GM18520 (cell line): ENCODE results near the gene ADCY7.

Experiments used
- ATAC-seq: cut with Tn5 transposase; IDR thresholded peaks from one replicate; pipeline ENCODE4 v1.9.1; 2021; ENCODE audit not compliant: unreplicated experiment

ADCY7 gene

DNA sequence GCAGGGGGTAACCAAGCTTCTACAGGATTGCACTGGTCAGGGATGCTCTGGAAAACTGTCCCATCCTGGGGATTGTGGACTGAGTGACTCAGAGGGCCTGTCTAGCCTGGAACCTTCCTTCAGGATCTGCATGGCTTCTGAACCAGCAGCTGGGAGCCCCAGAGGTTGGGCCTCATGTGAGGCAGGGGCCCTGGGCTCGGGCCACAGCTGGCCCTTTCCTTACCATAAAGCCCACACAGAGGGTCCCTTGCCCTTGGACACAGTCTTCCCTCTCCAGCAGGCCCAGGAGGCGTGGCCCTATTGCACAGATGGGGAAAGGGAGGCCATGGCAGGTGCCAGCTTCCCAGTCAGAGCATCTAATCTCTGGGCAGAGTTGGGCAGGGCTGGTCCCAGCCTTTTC lies 30.5 kb downstream of the ADCY7 start:
- ATAC-seq: no peak

DNA sequence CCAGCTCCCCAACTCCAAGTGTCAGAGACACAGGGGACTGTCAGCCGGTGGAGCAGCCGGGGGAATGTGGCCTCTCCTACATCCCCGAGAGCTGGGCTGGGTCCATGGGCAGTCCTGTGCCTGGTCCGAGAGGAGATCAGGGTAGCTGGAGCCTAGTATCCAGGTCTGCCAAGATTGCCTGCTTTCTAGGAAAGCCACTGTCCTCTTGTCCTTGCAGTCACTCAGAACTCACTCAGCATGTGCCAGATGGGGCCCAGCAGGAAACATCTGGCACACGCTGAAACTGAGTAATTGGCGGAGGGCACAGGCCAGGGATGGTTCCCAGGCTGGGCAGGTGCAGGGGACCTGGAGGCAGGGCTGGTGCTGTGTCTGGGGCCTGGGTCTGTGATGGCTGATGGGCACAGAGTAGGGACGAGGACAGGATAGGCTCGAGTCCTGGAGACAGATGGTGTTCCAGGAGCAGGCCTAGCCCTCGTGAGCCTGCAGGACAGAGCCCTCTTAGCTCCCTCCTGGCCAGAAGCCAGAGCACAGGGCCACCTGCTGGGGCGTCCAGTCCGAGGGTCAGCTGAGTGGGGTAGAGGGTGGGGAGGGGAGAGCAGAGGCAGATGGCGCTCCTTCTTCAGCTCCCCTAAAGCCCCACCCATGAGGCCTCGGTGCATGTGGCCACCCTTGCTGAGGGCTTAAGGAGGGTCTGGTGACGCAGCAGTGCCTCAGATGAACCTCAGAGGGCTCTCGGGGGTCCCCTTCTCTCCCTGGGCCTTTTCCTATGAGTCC lies 31.1 kb downstream of the ADCY7 start:
- ATAC-seq: no peak

DNA sequence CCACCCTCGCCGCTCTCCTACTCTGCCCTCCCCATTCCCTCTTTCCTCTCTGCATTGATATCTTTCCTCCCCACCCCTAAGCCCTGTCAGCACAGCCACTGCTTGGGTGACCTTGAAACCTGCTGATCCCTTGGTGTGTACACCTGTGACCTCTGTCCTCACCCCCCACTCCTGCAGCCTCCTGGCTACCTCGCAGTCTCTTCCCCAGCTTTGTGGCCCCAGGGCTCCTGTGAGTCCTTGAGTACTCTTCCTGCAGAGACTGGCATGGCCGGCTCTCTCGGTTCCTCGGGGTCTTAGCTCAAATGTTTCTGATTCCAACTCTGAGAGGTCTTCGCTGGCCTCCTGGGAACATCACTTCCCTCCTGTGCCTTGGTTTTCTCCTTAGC lies 31.7 kb downstream of the ADCY7 start:
- no peak for ATAC-seq

DNA sequence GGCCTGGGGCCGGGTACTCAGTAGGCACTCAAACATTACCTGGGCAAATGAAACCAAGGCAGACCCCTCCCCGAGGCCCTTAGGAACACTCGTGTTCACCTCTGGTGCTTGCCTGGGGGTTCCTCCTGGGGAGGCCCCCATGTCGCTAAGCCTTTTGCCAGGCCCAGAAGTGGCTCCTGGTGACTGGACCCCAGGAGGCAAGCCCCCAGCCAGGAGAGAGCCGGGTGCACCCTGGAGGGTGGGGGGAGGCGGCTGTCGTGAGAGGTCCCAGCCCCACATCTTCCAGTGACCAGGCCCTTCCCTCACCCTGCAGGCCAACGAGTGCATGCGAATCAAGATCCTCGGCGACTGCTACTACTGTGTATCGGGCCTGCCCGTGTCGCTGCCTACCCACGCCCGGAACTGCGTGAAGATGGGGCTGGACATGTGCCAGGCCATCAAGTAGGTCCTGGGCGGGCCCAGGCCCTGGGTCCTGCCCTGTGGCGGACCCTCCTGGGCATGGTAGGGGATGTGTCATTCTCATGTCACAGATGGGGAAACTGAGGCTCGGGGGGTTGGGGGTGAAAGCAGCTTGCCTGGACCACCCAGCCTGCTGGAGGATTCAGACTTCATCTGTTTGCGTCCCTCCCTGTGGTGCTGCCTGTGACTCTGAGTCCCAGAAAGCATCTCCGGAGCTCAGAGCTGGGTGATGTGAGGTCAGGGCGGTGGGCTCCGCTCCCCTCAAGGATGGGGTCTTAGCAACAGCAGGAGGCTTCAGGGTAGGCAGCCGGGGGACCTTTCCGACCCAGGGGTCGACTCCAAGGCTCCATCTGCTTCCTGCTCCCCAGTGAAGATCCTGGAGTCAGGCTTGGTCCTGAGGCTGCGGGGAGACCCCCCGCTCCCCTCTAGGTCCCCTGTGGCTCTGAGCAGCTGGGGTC lies 32.5 kb downstream of the ADCY7 start:
- ATAC-seq: no peak

DNA sequence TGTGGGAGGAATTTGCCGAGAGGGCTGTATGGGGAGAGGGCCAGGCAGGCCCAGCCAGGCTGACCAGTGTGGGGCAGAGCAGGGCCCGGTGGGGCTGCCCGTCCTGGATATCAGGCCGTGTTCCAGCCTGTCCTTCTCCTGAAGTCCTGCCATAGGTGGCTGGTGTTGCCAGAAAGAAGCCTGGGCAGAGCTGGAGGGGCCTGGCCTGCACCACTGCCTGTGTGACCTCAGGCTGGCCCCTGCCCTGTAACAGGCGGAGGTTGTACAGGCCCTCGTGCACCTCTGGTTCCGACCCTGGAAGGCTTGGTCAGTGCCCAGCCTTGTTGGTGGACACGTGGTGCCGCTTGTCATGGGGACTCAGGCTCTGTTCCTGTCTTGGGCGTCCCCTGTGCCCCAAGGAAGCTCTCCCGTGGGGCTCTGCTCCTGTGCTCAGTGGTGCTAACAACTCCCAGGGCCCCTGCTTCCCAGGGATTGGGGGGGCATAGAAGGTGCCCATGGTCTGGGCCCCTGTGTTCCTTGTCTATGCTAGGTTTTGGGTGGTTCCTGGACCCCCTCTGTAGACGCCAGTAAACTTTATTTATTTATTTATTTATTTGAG lies 33.3 kb downstream of the ADCY7 start:
- no peak for ATAC-seq

DNA sequence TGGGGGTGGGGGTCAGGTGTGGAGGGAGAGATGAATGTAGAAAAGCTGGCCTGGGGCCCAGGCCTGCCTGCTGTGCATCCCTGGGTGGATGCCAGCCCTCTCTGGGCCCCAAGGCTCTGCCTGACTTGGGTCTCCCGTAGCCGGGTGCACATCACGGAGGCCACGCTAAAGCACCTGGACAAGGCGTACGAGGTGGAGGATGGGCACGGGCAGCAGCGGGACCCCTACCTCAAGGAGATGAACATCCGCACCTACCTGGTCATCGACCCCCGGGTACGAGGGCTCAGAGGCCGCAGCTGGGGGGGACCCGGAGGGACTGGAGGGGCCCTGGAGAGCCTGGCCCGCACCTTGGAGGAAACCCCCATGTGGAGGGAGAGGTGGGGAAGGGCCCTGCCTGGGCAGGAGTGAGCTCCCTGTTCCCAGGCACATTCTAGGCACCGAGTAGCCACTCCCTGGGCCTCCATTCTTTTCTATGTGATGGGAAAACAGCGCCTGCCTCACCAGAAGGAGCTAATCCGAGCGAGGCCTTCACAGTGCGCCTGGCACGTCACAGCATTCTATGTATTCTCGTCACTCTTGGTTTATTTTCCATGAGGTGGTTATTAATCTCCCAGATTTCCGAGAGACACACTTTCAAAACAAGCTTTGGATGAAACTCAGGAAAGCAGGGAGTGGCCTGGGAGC lies 34.7 kb downstream of the ADCY7 start:
- no peak for ATAC-seq

DNA sequence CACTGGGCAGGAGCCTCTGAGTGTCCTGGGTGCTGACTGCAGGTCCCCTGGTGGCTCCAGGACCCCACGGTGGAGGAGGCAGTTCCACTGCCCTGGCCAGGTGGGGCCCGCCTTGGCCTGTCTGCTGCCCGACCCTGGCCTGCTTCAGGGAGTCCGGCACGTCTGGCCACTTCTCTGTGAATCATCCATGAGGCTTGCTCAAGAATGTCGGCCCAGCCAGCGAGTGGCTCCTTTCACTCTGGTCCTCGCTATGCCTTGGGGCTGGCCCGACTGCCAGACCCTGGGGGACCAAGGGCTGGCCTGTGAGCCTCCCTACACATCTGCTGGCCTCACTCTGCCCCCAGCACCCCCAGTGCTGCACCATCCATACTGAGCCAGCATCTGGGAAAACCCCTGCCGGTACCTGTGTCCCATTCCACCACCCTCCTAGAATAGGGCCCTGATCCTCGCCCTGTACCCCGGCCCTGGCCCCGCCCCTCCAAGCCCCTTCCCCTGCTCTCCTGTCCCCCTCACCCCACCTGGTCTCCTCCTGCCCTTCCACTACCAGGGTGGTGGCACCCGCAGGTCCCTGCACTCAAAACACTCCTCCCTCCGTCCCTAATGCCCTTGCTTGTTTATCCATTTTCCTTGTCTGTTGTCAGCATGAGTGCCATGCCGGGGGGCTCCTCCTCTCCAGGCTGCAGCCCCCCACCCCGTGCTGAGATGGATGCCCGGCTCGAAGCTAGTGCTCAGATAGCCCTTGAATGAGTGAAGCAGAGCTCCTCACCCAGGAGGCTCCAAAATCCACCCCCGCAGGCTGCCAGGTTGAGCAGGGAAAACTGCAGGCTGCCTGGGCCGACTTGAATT lies 35.5 kb downstream of the ADCY7 start:
- ATAC-seq: no peak

DNA sequence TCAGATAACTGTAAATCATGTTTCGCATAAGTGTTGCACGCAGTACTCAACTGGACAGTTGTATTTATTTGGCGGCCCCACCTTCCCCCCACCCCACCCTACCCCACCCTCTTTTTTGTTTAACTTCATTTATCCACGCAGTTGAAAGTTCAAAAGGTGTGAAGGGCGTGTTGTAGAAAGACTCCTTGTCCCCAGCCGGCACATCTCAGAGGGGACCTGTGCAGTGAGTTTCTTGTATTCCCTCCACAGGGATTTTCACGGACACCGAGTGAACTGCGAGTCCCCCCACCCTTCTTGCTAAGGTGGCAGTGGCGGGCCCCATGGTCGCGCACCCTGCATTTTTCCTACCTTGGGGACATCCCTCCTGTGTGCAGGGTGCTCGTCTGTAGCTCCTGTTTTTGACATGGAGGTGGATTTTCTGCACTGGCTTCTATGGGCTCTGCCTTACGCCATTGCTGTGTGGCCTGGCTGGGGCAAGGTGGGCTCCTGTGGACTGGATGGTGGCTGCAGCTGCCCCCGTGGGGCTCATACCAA lies 36.2 kb downstream of the ADCY7 start:
- ATAC-seq: no peak

DNA sequence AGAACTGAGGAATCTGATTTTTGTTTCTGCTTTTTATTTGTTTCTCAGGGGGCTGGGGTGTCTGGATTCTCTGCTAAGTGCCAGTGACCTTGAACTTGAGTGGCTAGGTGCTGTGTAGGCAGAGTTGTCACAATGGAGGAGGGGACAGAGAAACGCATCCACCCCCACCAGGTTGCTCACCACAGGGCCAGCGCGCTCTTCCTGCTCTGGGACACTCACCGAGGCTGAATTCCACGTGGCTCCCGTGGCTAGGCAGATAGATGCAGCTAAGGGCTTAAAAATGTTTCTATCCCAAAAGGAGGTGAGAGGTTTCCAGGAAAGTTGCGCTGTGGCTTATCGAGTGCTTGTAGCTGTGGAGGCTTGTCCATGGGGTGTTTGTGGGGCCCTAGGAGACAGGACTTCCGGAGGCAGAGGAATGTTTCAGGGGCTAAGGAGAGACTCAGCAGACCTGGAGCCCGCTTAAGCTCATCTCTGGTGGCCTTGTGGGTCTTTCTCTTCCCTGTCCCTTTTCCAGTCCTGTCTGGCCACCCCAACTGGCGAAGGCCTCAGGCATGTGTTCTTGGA lies 36.8 kb downstream of the ADCY7 start:
- ATAC-seq: no peak

DNA sequence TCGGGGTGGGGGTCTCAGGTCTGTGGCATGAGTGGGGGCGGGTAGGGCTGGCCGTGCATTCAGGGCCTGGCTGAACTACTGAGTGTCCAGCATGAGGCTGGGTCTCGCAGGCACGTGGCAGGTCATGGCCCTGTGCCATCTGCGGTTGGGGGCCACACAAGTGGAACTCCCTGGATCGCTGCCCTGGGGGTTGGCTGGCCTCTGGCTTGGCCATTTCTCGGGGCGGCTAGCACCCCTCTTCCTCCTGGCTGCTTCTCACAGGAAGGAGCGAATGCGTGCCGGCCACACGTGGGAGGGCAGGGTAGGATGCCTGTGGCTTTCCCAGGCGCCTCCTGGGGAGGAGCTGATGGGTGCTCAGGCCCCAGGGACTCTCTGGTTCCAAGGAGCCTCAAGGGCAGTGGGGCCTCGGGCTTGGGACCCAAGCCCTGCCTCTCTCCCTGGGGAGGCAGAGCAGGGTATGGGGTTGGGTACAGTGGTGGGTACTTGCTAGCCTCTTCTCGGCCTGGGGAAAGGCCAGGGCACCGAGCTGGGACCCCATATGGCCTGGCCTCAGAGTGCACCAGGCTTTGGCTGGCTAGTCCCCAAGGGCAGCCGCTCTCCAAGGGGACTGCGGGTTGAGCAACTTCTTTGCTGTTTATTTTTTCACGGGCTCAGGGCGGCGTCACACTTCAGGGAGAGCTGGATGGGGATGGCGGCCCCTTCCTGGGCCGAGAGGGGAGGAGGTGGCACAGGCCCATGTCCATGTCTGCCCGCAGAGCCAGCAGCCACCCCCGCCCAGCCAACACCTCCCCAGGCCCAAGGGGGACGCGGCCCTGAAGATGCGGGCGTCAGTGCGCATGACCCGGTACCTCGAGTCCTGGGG lies 37.5 kb downstream of the ADCY7 start:
- ATAC-seq: no peak

DNA sequence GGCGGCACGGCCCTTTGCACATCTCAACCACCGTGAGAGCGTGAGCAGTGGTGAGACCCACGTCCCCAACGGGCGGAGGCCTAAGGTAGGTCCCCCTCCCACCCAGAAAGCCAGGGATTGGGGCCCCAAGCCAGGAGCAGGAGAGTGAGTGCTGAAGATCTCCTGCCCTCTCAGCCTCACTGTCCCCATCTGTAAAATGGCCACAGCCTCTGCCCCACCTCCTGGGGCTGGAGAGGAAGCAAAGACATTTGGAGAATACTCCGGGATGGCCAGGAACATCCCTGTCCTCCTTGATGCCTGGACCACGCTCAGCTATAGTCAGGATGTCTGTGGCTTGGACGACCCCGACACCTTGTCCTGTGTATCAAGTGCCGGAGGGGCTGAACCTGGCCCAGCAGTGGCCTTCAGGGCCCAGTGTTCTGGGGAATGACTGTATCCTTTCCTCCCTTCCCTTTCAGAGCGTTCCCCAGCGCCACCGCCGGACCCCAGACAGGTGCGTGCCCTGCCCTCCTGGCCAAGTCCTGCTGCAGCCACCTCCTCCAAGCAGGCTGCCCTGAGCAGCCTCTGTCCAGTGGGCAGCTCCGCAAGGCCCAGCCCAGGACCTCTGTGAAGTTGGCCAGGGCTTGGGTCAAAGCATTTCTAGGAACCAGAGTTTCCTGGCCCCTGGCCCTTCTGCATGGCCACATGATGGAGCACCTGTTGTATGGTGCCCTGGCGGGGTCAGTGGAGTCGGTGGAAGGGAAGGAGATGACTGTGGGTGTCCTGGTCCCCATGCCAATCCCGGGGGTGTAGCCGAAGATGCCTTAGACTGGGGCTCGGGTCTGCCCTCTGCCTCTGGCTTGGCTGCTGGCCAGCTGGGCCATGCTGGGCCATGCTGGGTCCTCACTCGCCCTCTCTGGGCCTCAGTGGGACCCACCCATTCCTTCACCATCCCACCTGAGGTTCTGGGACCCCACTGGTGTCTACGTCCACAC lies 38.4 kb downstream of the ADCY7 start:
- ATAC-seq: no peak

DNA sequence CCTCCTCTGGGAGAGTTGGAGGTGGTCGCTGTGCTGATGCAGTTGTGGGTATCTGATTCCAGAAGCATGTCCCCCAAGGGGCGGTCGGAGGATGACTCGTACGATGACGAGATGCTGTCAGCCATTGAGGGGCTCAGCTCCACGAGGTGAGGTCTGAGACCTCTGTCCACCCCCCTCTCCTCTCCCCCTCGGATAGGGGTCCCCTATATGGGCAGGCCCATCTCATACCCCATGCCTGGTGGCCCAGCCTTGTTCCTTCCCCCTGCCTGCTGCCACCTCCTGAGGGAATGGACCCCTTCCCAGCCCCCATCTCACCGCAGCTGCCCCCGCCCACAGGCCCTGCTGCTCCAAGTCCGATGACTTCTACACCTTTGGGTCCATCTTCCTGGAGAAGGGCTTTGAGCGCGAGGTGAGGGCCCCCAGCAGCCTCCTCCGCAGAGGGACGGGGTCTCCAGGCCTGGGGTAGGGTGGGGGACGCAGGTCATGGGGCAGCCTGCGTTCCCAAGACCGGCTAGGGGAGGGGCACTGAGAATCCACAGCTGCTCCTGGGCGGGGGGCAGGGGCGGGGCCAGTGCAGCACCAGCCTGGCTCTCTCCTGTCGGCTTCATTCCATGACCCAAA lies 39.2 kb downstream of the ADCY7 start:
- no peak for ATAC-seq

DNA sequence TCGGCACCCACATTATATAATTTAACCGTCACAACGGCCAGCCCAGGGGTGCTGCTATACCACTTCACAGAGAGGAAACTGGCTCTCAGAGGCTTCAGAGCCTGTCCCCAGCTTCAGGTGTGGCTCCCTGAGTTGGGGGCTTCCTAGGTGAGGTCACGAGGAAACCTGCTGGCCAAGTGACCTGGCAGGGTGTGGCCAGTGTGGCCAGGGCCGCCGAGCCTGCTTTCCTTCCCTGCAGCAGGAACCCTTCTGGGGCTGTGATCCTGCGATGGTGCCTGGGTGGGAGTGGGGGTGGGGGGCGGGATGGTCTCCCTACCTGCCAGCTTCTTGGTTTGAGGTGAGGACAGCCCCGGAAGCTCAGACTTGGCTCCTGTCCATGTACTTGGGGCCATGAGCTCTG lies 39.9 kb downstream of the ADCY7 start:
- no peak for ATAC-seq

DNA sequence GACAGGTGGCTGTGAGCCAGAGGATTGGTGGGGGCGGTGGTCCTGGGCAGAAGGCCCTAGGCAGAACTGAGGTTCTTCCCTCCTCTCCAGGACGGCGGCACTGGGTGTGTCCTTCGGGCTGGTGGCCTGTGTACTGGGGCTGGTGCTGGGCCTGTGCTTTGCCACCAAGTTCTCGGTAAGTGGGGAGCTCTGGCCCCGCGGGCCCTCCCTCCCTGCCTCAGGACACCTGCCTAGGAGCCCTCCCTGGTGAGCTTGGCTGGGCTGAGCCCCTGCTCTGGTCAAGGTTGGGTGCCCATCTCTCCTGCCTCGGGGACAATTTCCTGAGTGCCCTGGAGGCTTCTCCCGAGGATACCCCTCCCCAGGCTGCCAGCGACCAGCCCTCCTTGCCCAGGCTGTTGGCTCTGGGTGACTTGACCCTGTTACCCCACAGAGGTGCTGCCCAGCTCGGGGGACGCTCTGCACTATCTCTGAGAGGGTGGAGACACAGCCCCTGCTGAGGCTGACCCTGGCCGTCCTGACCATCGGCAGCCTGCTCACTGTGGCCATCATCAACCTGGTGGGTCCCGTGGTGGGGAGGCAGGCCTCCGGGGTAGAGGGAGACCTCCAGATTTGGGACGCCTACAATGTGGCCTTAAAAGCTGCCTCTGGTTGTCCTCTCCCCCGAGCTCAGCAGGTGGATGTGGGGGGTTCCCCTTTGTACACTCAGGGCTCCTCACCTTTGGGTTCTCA lies 42.0 kb downstream of the ADCY7 start:
- no peak for ATAC-seq

DNA sequence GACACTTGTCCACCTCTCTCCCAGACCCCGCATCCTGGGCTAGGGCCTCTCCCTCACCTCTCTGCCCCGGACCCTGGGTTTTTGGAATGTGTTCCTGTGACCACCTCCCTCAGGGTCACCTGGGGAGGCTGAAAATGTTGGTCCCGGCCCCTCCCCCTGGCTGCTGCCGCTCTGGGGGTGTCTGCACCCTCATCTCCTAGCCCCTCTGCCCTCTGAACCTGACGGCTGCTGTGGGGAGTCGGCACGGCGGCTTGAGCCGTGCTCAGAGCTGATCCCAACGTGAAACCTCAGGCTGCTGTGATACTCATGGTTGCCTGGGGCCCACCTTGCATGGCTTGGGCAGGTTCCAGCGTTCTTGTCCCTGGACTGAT lies 42.8 kb downstream of the ADCY7 start:
- no peak for ATAC-seq

DNA sequence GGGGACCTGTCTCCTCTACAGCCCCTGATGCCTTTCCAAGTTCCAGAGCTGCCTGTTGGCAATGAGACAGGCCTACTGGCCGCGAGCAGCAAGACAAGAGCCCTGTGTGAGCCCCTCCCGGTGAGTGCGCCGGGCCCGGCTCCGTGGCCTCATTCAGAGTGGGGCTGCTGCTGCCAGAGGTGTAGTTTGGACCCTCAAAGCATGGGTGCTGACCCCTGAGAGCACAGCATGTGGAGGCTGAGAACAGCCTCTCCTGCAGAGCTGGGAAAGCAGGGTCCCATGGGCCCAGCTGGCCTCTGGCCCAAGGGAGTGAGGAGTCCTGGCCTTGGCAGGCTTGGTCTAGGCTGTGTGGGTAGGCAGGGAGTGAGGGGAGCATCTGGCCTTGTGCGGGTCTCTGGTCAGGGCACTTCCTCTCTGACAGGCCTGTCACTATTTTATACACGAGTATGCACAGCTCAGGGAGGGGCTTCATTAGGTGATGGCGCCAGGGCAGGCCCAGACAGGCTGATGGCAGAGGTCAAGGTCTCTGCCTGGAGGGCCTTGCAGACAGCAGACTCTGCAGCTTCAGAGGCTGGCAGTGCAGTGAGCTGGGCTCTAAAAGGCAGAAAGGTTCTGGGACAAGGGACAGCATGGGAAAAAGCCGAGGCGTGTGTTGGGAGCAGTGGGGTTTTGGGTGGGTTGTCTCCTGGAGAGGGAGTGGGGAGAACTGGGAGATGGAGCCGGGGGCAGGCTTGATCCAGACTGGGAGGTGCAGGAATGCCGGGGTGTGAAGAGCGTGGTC lies 43.4 kb downstream of the ADCY7 start:
- no peak for ATAC-seq
